Panc1 (cell line): ENCODE data around the gene LGI4.

Experiments used
- CTCF ChIP-seq: fragments of 450-650 bp; IDR thresholded peaks from 2 replicates; pipeline ENCODE4 v1.5.1; 2017; ENCODE audit warnings: mild to moderate bottlenecking
- POLR2AphosphoS5 ChIP-seq: IDR thresholded peaks from 2 replicates; pipeline ENCODE4 v1.6.1; 2012; ENCODE audit warnings: mild to moderate bottlenecking, low read depth, low read length, moderate library complexity

- no peak for TF ChIP-seq CTCF
- TF ChIP-seq POLR2AphosphoS5, result no peak
Measured at GRCh38 chr19:35117799-35118198, 17.1 kb downstream of the LGI4 start.
